ENCODE measurements around the gene CTDP1. TPM values are rescaled to one million over a fixed set of nuclear protein-coding genes. Genes with fewer than 3 reads are reported as not detected.
A peak's percentile ranks its signal among the peaks of the same experiment; 100 is the strongest.

Gene CTDP1
- total RNA-seq: 67.3 TPM

DNA sequence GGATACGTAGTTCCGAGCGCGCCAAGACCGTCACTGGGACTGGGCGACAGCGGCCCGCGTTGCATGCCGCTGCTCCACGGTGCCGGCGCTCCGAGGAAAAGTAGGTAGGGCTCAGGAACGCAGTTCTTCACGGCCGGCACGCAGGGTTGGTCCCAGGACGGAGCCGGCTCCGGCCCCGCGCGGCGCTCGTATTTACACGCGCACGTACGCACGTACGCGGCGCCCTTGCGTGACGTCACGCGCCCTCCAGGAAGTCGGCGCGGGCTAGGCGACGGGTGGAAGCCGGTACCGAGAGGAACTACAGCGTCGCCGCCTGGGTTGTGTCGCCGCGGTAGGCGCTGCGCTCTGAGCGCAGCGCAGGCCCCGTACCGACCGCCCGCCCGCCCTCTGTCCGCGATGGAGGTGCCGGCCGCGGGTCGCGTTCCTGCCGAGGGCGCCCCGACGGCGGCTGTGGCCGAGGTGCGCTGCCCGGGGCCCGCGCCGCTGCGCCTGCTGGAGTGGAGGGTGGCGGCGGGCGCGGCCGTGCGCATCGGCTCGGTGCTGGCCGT is at the start of gene CTDP1:
CTDP1 (plus strand) TSS at position 252 of the 548 bp plus-strand sequence; CDS start at position 397, 145 bp downstream.
- DNase-seq (ENCODE audit: low read depth in 2 of 3, low spot score in 2 of 3): peak in 2 of 3 donors; percentile 96

DNA sequence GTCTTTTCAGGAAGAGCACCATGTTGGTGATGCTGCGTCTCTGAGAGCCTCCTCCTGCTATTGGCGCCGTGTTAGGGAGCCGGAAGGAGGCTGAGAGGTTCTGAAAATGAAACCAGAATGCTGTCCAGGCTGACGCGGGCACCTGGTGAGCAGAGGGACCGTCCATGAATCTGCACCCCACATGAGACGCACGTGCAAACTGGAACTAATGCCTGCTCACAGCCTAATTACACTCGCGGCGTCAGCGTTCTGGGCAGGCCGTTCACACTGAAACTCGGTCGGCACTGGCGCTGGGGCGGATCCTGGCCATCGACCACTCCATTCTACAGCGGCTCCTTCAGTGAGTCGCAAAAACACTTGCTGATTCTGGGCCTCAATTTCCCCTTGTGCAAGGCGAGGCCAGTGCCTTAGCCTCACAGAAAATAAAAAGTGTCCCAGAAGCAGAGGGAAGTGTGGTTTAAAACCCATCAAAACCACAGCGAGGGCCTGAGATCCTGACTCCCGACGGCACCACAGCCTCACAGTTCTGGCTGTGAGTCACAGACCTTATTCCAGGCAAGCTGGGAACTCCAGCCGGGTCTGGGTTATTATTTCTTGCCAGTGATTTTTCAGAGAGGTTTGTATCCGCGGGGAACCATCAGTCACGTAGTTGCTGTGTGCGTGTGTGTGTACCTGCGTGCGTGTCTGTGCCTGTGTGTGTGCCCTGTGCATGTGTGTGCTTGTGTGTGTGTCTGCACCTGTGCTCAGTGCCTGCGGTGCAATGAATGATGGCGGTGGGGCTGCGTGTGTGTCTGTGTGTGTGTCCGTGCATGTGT is 49.1 kb upstream of the CTDP1 start:
- peak in 1 of 3 donors; percentile 26 for DNase-seq (ENCODE audit: low read depth in 2 of 3, low spot score in 2 of 3)

DNA sequence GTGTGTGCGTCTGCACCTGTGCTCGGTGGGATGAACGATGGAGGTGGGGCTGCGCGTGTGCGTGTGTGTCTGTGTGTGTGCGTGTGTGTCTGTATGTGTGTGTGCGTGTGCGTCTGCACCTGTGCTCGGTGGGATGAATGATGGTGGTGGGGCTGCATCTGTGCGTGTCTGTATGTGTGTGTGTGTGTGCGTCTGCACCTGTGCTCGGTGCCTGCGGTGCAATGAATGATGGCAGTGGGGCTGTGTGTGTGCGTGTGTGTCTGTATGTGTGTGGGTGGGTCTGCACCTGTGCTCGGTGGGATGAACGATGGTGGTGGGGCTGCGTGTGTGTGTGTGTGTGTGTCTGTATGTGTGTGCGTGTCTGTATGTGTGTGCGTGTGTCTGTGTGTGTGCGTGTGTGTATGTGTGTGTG is 48.5 kb upstream of the CTDP1 start:
- no peak for DNase-seq (ENCODE audit: low read depth in 2 of 3, low spot score in 2 of 3)

- DNase-seq (ENCODE audit: low read depth in 2 of 3, low spot score in 2 of 3): no peak
Measured at GRCh38 chr18:79631761-79632446, 47.7 kb upstream of the CTDP1 start.

DNA sequence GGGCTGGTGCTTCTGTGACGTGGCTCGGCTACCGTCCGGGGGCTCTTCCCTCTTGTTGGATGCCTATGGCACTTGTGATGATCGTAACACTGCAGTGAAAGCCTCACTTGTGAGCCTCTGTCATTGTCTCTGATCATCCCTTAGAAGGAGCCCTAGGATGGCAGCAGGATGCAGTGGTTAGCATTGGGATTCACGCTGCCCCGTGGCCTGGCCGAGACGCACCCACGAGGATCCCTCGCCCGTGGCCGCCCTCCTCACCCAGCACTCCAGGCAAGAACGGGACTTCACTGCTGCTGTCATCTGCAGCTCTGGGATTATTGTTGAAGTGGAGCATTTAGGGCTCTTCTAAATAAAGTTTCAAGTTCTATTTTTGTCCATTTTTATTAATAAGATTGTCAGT is 46.8 kb upstream of the CTDP1 start:
- DNase-seq (ENCODE audit: low read depth in 2 of 3, low spot score in 2 of 3): no peak

- no peak for DNase-seq (ENCODE audit: low read depth in 2 of 3, low spot score in 2 of 3)
Measured at GRCh38 chr18:79634186-79634585, 45.4 kb upstream of the CTDP1 start.

GRCh38 chr18:79634593-79635426 is 44.8 kb upstream of the CTDP1 start:
- no peak for DNase-seq (ENCODE audit: low read depth in 2 of 3, low spot score in 2 of 3)

GRCh38 chr18:79635427-79635726 is 44.2 kb upstream of the CTDP1 start:
- no peak for DNase-seq (ENCODE audit: low read depth in 2 of 3, low spot score in 2 of 3)

DNA sequence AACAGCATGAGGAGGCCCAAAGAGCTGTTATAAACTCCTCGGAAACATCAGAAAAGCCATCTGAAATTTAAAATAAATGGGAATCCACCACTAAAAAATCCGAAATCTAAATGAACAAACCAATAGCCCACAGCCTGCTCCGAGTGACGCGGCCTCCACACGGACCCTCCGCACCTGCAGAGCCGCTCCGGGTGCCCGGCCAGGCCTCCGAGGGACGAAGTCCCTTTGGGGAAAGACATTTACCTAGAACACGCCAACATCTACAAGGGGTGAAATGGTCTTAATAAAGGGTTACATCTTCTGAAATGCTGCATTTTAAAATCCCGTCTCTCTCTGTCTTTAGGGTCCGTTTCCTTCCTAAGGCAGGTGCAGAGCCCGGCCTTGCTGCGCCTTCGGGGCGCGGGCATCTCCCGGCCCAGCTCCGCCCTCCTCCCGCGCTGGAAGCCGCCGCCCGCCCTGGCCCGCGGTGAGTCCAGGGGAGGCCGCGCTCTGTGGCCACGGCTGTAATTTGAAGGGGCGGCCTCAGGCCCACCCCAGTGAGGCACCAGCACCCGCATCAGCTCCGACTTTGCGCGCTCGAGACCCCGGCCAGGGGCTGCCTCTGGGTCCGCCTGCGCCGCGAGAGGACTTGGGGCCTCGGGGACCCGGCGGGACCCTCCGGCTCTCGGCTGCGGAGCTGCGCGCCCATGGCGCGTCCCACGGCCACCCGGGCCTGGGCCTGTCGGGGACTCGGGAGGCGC is 42.3 kb upstream of the CTDP1 start:
- no peak for DNase-seq (ENCODE audit: low read depth in 2 of 3, low spot score in 2 of 3)

GRCh38 chr18:79637921-79638909 is 41.4 kb upstream of the CTDP1 start:
- DNase-seq (ENCODE audit: low read depth in 2 of 3, low spot score in 2 of 3): no peak

DNA sequence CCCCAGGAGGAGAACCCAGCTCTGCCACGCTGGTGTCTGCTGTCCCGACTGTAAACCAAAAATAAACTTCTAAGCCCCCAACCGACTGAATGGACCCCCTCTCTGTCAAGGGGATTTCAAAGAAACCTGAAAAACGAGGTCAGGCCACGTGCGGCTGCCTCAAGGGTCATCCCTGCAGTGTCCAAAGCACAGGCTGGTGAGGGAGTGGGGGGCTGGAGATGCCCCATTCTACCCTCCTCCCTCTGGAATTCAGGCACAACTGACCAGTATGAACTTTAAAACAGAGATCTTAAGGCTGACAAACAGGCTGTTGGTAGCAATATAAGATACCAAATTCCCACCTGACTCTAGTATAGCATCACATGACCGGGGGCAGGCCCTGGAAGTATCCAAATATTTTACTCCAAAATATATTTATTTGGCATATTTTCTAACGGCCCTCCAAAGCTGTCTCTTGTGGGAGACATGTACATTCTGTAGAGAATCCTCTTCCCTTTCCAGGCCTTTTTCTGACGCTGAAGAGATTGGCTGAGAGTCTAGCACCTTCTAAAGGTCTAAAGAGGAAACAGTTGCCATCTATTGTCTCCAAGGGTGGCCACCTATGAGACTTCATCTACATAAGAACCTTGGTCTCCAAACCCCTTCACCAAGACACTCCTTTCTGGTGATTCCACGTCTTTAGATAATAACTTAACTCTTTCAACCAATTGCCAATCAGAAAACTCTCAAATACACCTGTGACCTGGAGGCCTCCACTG is 40.4 kb upstream of the CTDP1 start:
- DNase-seq (ENCODE audit: low read depth in 2 of 3, low spot score in 2 of 3): no peak

GRCh38 chr18:79640064-79640672 is 39.4 kb upstream of the CTDP1 start:
- DNase-seq (ENCODE audit: low read depth in 2 of 3, low spot score in 2 of 3): no peak

DNA sequence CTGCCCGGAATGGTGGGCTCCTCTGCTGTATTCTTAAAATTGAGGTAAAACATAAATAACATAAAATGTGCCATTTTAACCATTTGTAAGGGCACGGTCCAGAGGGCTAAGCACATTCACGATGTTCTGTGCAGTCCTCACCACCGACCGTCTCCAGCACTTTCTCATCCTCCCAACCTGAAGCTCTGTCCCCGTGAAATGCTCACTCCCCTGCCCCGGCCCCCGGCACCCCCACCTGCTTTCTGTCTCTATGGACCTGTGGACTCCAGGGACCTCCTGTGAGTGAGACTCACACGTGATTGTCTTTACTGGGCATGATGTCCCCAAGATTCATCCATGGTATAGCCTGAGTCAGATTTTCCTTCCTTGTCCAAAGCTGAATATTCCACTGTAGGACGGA is 38.7 kb upstream of the CTDP1 start:
- DNase-seq (ENCODE audit: low read depth in 2 of 3, low spot score in 2 of 3): no peak

- no peak for DNase-seq (ENCODE audit: low read depth in 2 of 3, low spot score in 2 of 3)
Measured at GRCh38 chr18:79641722-79642497, 37.7 kb upstream of the CTDP1 start.

GRCh38 chr18:79642626-79643025 is 37.0 kb upstream of the CTDP1 start:
- no peak for DNase-seq (ENCODE audit: low read depth in 2 of 3, low spot score in 2 of 3)

DNA sequence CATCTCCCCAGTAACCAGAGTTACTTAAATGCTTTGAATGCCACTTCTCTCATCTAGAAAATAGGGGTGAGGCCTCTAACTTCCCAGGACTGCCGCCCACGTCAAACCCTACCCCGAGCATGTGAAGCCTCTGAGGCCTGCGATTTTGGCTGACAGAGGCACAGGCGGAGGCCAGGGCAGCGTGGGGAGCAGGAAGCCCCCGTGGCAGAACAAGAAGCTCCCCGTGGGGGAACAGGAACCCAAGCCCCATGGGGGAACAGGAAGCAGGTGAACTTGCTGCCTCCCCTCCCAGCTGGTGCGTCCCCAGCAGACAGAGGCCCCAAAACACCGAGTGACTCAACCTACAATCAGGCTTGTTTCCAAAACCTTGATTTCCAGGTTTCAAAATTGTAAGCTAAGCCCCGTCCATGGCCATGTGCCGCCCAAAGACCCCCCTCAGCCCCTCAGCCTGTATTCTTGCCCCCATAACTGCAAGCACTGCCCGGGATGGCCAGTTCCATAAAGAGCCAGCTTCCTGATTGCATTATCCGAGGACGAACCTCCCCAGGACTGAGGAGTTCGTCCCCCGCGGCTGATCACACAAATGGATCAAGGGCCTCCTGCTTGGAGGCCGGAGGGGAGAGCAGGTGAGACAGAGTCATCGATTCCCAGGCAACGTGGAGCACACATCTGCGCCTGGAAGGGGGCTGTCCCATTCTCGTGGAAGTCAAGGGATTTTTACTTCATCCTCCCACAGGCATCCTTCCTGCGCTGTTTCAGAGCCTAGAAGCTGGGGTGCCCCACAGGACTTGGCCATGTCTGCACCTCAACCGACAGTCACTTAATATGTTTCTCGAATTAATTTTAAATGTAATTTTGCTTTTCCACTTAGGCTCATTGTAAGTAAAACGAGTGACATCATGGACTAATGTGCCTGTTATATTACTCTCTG is 36.3 kb upstream of the CTDP1 start:
- peak in 2 of 3 donors; percentile 62 to 72 for DNase-seq (ENCODE audit: low read depth in 2 of 3, low spot score in 2 of 3)
